Activated CD4-positive, alpha-beta T cell treated with anti-CD3 and anti-CD28 coated beads, Interleukin-2, Interleukin-6, amounts not matched to agents 100 ng/mL and 50 ng/mL, durations not matched to agents 16 hours and 8 hours (primary cell): Measurements from ENCODE around the gene CACFD1.

Experiments
- DNase-seq: peaks from one replicate; pipeline ENCODE4 v3.0.0-alpha.2; 2020

CACFD1 gene

DNA sequence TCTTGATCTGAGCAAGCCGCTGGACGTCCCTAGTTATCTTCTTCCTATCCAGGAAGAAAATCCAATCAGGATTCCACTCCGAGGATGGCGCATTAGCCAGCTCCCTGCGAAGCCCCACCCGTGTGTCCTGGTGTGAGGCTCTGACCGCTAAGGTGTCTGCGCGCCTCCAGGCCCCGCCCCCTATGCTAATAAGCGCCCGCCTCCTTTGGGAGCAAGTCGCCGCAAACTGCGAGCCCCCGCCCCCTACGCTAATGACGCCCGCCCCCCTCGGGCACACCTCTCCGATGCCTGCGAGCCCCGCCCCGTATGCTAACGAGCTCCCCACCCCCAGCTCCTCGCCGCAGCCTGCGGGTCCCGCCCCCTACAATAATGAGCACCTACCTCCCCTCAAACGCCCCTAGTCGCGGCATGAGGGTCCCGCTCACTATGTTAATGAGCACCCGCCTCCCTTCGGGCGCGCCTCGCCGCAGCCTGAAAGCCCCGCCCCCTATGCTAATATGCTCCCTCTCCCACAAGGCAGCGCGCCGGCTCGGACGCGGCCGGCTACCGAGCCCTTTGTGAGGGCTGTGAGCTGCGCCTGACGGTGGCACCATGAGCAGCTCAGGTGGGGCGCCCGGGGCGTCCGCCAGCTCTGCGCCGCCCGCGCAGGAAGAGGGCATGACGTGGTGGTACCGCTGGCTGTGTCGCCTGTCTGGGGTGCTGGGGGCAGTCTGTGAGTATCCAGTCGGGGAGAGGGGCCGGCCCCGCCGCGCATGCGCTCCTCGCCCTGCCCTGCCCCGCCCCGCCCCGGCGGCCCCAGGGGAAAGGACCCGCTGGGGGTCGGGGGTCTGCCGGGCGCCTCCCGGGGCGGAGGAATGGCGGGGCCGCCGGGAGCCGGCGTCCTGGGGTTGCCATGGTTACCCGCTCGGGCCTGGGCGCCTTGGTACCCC lies at the start of gene CACFD1:
CACFD1 (plus strand) TSS at position 503 of the 929 bp plus-strand sequence; CDS start at position 592, 89 bp downstream.
- peak; percentile 91 for DNase-seq

DNA sequence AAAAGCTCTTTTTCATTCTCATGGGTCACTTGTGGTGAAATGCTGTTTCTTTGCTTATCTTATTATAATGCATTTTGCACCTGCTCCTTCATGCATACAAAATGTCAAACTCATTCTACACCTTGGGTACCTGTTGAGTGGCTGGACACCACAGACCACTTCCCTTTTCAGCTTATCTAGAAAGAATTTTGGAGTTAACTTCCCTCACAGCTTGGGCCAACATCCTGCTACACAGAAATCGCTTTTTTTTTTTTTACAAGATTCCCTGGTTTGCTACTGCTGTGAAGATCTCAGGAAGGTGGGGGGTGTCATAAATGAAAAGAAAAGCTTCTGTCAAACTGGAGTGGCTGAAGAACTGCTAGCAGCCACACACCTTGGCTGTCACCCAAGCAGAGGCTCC lies 44.6 kb upstream of the CACFD1 start:
- no peak for DNase-seq

DNA sequence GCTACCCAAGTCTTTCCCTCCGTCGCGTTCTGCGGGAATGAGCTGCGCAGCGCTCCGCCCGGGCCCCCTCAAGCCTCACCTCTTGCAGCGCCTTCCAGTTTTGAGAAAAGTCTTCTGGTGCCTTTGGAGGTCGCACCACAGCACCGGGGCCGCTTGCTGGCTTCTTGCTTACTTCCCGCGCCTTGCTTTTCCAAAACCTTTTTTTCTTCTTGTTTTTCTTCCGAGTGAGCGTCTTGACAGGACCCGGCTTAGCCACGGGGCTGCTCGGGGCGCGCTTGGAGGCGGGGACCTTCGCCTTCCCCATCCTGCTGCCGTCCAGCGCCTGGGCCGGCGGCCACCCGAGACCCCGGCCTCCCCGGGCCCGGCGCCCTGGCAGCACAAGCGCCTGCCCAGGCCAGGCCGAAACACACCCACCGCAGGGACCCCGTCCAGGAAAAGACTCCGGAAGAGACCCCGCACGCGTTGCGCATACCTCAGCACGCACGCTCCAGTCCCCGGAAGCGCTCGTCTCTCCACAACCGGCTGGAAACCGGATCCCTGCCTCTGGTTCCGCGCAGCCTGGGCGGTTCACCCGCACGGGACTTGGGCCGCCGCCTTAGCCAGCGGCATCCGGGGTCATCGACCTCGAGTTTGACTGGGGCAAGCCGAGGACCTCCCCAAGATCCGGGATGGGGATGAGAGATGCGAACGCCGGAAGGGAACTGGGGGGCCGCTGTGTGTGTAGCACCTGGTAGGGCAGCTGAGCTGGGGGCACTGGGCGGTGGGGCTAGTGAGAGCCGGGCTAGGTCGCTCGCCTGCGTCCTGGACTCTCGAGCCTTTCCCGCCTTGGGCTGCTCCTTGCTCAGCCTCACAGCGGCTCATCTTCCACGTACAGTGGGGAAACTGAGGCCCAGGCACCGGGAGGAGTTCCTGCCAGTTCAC lies 42.0 kb upstream of the CACFD1 start, which contains the start of gene REXO4:
REXO4 (minus strand) TSS at position 470 of the 921 bp plus-strand sequence; CDS start at position 304, 166 bp downstream.
- DNase-seq, result peak; percentile 95

DNA sequence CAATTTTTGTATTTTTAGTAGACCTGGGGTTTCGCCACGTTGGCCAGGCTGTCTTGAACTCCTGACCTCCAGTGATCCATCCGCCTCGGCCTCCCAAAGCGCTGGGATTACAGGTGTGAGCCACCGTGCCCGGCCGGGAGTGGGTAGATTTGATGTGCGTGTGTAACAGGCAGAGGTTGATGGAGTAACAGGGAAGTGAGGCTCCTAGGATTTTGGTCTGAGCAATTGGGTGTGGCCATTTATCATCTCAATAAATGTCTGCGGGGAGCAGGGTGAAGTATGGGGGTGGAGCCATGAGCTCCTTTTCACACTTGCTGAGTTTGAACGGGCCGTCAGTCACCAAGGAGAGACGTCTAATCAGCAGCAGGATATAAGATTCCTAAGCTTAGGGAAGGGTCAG lies 40.8 kb upstream of the CACFD1 start:
- DNase-seq, result no peak

DNA sequence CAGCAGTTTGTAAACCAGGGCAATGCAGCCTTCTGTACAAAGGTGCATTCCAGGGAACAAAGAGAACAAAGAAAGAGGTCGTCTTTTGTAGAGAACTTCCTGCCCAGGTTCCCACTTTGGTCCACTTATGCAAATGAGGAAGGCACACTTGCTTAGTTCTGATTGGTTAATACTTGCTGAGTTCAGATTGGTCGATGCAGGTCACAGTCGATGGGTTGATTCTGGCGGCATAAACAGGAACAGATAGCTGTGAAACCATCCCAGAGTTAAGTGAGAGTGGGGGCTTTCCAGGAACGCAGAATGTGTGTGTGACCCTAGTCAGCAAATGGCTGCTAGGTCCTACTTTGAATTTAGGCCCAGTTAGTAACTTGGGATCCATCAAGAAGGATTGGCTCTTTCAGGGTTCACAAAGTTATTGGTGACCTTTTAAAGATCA lies 39.4 kb upstream of the CACFD1 start:
- DNase-seq, result peak; percentile 35

DNA sequence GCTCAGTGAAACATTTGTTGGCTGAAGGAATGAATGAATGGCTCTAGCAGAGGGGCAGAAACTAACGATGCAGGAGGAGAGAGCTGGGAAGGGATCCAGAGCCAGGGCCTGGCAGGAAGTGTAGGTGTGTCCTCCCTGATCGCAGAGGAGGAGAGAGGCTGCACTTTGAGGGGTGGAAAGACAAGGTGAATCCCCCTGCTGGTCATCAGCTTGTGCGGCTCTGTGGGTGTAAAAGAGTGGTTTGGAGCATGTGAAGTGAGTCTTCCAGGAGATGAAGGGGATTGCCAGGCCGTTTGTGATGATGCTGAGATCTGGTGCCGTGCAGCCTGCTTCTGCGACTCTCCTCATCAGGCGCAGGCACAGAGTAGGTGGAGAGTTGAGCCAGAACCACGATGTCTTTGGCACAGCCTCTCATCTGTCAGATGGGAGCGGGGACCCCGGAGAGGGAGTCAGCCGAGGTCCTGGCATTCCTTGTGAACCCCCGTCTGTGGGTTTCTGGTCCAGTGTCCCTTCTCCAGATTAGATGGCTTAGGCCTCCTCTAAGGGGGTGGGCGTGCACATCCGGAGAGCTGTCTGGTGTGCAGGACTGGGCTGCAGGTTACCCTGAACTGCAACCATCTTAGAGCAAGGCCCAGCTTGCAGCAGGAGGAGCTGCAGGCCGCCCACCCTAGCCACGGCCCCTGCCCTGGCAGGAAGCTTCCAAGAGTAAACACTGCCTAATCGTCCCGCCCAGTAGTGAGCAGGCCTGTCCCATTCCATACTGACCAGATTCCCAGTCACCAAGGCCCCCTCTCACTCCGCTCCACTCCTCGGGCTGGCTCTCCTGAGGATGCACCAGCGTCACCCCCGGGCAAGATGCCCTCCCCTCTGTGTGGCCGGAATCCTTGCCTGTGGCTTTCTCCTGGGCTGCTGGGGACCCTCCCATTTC lies 37.9 kb upstream of the CACFD1 start, which contains the start of gene ADAMTS13:
ADAMTS13 (plus strand) TSS at position 753 of the 928 bp plus-strand sequence; CDS start at position 830, 77 bp downstream.
- peak; percentile 67 for DNase-seq

DNA sequence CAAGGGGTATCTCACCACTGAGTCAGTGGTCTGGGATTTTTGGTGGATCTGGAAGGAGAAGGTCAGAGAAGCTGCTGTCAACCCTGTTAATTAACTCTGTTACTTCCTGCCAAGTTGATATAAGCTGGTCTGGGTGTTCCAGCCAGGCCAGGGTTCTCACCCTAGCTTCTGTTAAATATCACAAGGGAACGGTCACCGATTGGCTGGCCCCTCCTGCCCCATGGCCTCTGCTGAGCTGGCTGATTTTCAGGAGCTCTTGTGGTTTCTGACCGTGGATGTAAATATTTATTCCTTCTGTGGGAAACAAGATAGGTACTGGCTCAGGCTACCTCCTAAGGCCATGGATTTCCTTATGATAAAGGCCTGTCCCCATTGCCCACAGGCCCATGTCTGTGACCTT lies 36.6 kb upstream of the CACFD1 start:
- DNase-seq, result no peak

DNA sequence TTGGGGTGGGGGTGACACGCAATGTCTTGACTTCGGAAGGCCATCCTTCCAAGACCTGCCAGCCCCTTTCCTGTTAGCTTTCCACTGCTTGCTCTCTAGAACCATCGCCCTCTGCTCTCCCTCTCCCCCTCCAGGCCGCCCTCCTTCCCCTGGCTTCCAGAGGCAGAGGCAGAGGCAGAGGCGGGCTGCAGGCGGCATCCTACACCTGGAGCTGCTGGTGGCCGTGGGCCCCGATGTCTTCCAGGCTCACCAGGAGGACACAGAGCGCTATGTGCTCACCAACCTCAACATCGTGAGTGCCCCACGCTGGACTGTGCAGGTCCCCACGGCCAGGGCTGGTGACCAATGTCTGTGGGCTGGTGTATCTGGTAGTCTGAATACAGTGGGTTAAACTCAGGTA lies 35.6 kb upstream of the CACFD1 start:
- DNase-seq, result no peak

DNA sequence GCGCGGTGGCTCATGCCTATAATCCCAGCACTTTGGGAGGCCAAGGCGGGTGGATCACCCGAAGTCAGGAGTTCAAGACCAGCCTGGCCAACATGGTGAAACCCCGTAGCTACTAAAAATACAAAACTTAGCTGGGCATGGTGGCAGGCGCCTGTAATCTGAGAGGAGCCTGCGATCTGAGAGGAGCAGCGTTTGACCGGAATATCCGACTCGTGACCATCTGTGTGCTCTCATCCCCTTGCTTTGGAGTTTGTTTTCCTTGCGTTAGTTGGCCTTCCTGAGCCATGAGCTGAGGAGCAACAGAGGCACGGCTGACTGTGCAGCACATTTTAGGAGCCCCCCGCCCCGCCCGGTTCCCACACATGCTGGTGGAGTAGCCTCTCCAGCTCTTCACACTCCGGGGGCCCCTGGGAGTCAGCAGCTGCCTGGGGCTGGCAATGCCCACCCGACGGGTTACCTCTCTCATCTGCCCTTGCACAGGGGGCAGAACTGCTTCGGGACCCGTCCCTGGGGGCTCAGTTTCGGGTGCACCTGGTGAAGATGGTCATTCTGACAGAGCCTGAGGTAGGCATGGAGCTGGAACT lies 34.6 kb upstream of the CACFD1 start:
- DNase-seq, result no peak

DNA sequence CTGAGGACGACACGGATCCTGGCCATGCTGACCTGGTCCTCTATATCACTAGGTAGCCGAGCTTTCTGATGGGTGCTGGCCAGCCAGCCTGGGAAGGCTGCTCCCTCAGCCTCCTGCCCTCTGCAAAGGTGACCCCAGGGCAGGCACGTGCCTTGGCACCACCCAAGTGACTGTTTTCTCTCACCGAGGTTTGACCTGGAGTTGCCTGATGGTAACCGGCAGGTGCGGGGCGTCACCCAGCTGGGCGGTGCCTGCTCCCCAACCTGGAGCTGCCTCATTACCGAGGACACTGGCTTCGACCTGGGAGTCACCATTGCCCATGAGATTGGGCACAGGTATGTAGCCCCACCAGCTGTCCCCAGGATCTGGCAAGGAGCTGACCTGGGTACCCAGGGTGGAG lies 33.8 kb upstream of the CACFD1 start:
- no peak for DNase-seq

DNA sequence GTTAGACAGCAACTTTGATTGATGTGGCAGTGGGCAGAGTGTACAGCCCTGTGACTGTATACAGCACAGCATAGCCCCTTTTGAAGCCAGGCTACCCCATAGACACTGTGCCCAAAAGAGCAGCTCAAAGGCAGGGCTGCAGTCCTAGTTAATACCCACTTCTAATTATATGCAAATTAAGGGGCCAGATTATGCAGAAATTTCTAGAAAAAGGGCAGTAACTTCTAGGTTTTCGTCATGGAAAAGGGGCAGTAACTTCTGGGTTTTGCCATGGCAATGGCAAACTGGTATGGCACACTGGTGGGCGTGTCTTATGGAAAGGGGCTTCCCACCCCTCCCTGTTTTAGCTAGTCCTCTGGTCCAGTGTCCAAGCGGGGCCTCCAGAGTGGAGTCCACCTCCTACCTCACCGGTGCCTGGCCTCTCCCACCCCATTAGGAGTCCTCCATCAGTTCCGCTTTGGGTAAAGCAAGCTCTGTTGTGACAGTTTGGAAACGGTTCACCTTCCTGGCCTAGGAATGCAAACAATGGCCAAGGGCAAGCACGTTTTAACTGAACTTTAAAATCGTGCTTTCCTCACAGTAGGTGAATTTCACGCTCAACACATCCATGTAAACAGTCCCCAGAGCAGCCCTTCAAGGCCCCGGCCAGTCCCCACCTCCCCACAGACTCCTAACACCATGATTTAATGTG lies 32.0 kb upstream of the CACFD1 start:
- no peak for DNase-seq

DNA sequence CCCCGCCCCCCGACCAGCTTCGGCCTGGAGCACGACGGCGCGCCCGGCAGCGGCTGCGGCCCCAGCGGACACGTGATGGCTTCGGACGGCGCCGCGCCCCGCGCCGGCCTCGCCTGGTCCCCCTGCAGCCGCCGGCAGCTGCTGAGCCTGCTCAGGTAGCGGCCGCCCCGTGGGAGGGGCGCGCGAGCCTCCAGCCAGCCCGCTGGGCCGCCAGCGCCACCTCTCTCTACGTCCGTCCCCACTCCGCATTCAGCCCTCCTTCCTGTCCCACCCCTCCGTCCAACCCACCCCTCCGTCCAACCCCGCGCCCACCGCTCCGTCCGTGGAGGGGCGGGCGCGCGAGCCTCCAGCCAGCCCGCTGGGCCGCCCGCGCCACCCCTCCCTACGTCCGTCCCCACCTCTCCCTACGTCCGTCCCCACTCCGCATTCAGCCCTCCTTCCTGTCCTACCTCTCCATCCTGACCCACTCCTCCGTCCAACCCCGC lies 31.1 kb upstream of the CACFD1 start:
- no peak for DNase-seq

DNA sequence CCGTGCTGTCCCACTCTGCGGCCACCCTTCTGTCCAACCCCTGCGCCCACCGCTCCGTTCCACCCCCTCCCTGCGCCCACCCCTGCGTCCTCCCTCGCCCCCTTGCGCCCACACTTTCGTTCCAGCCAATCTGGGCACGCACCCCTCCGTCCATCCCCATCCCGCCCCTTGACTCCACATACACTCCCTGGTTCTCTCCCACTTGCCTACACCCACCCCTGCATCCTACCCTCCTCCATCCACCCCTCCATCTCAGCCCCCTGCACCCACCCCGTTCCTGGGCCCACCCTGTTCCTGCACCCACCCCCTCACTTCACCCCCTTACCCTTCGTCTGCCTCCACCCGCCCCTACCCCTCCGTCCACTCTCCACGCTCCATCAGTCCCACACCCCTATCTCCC lies 30.6 kb upstream of the CACFD1 start:
- no peak for DNase-seq

DNA sequence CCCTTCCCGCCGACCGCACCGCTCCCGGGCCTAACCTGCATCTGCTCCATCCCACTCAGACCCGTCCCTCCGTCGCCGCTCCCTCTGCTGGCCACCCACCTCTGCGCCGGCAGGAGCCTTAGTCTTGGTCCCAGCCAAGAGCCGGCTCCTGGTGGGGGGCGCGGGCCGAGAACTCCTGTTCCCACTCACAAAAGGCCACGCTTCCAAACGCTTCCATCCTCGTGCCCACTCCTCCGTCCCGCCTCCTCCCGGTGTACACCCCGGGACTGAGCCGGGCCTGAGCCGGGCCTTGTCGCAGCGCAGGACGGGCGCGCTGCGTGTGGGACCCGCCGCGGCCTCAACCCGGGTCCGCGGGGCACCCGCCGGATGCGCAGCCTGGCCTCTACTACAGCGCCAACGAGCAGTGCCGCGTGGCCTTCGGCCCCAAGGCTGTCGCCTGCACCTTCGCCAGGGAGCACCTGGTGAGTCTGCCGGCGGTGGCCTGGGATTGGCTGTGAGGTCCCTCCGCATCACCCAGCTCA lies 30.1 kb upstream of the CACFD1 start:
- DNase-seq, result no peak

DNA sequence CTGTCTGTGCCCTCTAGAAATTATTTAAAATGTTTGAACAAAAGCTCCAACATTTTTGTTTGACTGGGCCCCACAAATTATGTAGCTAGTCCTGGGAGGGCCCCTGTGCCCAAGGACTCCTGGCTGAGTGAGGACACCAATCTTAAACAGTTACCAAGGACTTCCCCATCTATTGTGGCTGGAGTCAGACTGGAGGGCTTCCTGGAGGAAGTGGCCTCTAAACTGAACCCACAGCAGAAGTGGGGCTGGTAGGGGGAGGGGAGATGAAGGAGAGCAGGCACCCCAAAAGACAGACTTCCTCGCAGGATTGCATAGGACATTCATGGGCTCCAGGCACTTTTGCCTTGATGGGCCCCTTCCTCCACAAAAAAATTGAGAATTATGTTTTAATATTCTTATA lies 29.5 kb upstream of the CACFD1 start:
- no peak for DNase-seq

DNA sequence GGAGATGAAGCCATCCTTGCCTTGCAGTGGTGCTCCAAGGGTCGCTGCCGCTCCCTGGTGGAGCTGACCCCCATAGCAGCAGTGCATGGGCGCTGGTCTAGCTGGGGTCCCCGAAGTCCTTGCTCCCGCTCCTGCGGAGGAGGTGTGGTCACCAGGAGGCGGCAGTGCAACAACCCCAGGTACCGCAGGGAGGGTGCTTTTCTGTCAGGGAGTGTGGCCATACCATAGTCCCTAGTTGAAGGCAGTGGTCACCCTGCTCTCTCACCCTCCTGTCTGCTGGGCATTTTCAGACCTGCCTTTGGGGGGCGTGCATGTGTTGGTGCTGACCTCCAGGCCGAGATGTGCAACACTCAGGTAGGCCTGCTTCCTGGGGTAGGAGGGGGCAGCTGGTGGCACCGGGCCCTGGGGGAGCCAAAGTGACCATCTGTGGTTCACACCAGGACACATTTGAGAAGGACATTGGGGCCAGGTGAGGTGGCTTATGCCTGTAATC lies 26.4 kb upstream of the CACFD1 start:
- no peak for DNase-seq

DNA sequence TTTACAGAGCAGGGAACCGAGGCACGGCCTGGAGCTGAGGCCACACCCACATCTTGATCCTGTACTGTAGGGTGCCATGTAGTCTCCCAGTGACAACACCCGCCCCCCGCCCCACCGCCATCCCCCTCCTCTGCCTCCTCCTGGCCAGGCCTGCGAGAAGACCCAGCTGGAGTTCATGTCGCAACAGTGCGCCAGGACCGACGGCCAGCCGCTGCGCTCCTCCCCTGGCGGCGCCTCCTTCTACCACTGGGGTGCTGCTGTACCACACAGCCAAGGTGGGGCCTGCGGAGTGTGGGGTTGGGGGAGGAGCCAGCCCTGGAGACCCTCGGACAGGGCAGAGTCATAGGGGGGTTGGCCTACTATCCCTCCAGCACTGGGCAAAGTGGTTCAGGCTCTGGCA lies 23.1 kb upstream of the CACFD1 start:
- no peak for DNase-seq

DNA sequence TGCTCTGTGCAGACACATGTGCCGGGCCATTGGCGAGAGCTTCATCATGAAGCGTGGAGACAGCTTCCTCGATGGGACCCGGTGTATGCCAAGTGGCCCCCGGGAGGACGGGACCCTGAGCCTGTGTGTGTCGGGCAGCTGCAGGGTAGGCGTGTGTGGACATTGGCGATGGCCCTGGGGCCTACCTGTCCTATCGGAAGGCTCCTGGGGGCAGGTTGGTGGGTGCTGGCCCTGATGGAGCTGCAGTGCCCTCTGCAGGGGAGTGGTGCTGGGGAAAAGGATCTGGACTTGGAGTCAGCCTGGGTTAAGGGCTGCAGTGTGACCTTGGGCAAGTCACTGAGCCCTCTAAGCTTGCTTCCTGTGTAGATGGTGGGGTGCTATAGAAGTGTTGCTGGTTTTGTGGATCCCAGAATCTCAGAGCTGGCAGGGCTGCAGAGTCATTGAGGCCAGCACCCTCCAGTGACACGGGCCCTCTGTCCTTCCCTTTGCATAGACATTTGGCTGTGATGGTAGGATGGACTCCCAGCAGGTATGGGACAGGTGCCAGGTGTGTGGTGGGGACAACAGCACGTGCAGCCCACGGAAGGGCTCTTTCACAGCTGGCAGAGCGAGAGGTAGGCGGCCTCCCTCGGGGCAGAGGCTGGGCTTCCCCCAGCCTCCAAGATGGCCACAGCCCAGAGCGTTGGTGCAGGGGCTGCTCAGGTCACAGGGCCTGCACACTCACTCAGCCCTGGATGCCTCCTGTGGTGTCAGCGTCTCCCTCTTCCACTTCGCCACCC lies 21.8 kb upstream of the CACFD1 start:
- no peak for DNase-seq

DNA sequence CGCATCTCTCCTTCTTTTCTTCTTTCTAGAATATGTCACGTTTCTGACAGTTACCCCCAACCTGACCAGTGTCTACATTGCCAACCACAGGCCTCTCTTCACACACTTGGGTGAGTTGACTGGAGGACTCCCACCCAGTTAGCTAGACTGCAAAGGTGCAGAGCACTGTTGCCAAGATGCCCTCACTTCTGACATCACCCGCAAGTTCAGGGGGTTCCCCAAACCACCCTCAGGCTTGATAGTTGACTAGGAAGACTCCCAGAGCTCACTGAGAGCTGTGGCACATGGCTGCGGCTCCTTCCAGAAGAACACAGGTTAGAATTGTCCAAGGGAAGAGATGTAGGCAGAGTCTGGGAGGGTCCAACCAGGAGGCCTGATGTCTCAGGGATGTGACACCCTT lies 20.4 kb upstream of the CACFD1 start:
- DNase-seq, result no peak

DNA sequence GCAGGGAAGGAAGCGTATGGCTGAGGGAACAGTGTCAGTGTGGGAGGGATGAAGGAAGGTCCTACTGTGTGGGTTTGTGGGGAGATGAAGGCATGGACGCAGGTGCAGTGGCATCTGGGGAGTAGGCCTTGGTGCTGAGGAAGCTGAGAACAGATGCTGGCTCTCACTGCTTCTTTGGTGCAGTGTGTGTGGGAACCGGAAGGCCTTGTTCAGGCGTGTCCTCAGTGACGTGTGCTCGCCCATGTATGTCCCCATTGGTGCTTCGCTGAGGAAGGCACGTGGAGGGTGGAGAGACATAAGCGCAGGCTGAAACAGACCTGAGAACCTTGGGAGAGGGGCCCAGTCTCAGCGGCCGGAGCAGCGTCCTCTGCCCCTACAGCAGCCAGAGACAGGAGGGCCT lies 18.9 kb upstream of the CACFD1 start:
- no peak for DNase-seq
